HG03060 (cell line): ENCODE results near the gene TARBP2.
"Not testable (repeated sequence)": the region's sequence is repeated elsewhere in the genome, so short reads cannot be mapped to it uniquely, and the experiment has no call there.

ENCODE experiments used
- ATAC-seq: cut with Tn5 transposase; IDR thresholded peaks from one replicate; pipeline ENCODE4 v1.9.1; 2021; ENCODE audit warnings: low read depth, moderate number of reproducible peaks; ENCODE audit not compliant: unreplicated experiment

Gene TARBP2

GRCh38 chr12:53474077-53474476 is 27.0 kb upstream of the TARBP2 start:
- ATAC-seq: no peak

DNA sequence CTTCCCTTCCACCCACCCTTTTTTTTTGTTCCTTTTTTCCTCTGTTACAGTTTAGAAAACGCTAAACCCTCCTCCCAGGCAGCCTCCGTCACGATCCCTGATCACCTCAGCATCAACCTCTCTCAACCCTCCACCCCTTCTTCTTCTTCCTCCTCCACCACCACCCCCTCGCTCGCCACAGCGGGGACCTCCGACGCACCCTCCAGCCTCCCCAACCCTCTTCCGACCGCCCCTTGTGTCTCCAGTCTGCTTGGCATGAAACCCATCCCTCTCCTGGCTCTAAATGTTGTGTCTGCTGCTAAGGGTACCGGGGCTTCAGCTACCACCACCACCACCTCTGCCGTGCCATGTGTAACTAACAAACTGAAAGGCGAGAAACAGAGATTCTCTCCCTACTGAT is 26.3 kb upstream of the TARBP2 start:
- no peak for ATAC-seq

DNA sequence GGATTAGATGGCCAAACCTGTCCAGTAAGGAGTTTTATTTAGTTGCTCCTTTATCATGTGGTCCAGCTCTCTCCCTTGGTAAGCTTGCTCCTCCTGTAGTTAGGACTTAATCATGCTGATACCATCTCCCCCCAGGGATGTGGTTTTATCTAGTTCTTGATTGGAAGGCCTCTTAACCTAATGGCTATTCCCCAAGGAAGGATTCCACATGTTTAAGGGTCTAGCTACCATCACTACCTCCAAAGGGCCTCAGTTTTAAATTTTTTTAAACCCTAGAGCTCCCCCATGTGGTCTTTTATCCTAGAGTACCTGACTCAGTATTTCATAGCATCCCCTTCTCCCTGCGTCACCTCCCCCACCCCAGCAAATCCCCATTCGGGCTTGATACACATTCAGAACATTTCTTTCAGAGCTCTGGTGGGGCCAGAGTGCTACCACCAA is 24.3 kb upstream of the TARBP2 start:
- ATAC-seq: no peak

DNA sequence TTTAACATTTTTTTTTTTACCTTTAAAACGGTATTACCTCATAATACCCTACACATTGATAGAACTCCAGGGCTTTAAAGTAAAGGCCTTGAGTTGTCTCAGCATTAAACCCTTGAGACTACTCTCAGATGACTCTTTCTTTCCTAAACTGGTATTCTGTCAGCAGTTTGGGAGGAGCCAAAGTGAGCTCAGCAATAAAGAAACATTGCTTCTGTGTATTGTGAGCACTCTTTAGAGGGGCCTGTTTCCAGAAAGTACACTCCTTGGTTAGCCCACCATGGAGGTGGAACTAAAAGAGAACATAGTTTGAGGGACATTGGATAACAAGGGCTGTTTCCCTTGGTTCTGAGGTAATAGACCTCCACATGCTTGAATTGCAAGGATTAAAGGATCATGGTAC is 22.2 kb upstream of the TARBP2 start:
- ATAC-seq: no peak

GRCh38 chr12:53479331-53479730 is 21.8 kb upstream of the TARBP2 start:
- ATAC-seq: no peak

GRCh38 chr12:53480491-53481442 is 20.3 kb upstream of the TARBP2 start:
- ATAC-seq: no peak

DNA sequence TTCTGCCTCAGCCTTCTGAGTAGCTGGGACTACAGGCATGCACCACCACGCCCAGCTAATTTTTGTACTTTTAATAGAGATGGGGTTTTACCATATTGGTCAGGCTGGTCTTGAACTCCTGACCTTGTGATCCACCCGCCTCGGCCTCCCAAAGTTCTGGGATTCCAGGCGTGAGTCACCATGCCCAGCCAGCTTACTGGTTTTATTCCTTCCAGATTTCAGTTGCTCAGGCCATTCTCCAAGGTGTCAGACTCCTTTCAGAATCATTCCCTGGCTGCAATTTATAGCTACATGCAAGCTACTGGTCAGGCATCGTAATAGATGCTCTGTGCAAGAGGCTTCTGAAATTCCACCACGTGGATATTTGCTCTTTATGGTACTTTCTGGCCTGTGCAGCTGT is 19.6 kb upstream of the TARBP2 start:
- not testable (repeated sequence) for ATAC-seq

GRCh38 chr12:53481939-53482586 is 19.0 kb upstream of the TARBP2 start:
- no peak for ATAC-seq

DNA sequence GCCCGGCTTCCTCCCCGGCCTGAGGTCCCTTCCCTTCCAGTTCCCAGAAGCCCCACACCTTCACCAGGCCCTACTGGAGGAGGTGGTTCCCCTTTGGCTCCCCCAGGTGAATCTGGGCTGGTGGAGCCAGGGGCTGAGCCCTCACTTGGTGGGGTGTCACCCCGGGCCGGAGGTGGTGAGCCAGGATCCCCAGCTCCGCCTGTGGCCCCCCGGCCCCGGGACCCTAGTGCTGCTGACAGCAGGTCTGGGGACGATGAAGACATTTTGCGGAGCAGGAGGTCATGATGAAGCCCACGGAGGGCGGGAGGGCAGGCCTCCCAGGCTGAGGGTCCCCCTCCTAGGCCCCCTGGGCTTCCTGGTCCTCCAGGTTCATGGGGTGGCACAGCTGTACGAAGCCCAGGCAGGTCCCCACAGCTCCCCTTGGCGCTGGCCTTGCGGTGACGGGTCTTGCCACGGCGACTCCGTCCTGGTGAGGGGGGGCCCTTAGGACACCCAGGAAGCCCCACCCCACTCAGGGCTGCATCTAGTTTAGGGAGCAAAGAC is 18.4 kb upstream of the TARBP2 start:
- ATAC-seq: no peak

- no peak for ATAC-seq
Observed at GRCh38 chr12:53483225-53483978, 17.7 kb upstream of the TARBP2 start.

- no peak for ATAC-seq
Observed at GRCh38 chr12:53483979-53484377, 17.1 kb upstream of the TARBP2 start.

- no peak for ATAC-seq
Observed at GRCh38 chr12:53484686-53485575, 16.2 kb upstream of the TARBP2 start.

DNA sequence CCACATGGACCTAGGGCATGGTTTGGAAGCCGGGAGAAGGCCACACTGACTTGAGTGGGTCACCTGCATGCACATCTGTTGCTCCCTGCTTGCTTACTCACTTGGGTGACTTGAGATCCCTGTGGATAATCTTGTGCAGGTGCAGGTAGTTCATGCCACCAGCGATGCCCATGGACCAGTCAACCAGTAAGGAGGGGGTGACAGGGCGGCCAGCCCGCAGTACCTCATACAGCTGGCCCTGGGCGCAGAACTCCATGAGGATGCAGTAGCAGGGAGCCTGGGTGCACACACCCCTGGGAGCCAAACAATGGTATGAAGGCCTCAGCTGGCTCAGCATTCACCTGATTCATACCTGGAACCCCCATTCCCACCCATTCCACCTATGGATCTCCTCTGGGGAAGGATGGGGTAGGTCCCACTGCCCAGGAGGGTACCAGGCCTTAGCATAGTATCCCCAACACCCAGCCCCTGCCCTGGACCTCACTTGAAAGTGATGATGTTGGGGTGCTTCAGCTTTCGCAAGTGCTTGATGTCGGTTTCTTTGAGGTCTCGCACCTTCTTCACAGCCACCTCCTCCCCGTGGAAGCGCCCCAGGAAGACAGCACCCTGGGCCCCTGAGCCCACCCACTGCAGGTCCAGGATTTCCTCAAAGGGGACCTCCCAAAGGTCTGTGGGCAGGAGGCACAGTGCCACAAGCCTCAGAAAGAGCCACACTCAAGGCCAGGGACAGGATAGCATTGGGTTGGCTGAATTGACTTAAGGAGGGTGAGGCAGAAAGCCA is 14.9 kb upstream of the TARBP2 start:
- ATAC-seq: no peak

GRCh38 chr12:53486736-53487487 is 14.2 kb upstream of the TARBP2 start:
- ATAC-seq: no peak

- ATAC-seq: no peak
Observed at GRCh38 chr12:53489242-53489864, 11.7 kb upstream of the TARBP2 start.

GRCh38 chr12:53492188-53492587 is 8.9 kb upstream of the TARBP2 start:
- no peak for ATAC-seq

DNA sequence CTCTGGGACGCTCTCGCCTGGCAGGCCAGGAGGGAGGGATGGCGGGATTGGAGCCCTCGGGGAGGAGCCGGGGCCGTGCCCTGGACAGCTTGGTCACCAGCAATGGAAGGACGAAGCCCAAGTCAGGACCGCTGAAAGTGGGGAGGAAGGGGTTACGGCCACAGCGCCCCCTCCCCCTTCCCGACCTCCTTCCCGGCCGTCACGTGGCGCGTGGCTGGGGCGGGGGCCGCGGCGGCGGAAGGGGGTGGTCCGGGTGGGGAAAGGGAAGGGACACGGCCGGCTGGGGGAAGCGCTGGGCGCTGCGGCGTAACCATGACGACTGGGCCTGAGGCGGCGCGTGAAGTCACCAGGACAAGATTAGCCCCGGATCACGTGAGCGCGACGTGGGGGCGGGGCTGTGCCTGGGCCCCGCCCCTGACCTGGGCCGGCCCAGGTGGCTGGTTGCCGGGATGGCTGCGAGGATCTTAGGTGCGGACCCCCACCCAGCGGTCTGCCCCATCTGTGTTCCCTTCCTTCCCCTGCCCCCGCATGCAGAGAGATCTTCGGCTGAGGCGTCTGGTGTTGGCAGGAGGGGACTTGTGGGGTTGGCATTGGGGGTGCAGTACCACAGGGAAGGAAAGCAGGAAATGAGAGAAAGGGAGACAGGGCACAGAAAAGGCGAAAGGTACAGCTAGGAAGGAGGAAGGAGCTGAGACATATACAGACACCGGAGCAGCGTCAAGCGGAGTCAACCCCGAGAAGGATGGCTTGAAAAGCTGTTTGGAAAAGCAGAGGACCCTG is 8.1 kb upstream of the TARBP2 start:
- ATAC-seq: no peak
